ENCODE data around the gene BTK.

The BTK gene

DNA sequence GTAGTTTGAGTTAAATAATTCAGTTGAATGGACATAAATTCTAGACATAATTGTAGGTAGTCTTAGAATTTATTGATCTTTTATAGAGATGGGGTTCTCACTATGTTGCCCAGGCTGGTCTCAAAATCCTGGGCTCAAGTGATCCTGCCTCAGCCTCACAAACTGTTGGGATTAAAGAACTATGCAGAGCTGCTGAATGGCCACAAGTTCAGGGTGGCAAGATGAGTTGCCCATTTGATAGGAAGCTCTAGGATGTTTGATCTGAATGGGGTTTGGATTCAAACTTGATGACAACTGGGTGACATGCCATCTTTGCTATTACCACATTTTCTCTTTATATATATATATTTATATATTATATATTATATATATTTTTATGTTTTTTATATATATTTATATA is 8.4 kb upstream of the BTK start:
- no peak for DNase-seq (ENCODE audit: extremely low read depth in 1 of 2, low read depth in 1 of 2)

GRCh38 chrX:101393530-101394305 is 7.7 kb upstream of the BTK start:
- no peak for DNase-seq (ENCODE audit: extremely low read depth in 1 of 2, low read depth in 1 of 2)

DNA sequence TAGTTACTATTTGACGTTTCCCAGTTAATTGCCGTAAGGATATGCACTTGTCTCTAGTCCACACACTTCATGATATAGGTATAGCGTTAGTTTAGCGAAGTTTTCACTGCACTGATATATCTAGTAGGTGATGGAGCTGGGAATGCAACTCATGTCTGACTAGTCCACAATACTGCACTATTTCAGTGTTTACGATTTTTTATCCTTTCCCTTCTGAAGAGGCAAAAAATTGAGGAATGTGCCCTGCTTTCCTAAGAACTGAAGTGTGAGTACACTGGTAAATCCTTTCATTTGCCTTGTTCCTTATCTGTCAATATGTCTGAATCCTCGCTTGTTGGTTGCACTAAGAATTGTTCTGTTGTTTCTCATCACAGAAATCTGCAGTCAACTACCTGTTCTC is 5.8 kb upstream of the BTK start:
- DNase-seq (ENCODE audit: extremely low read depth in 1 of 2, low read depth in 1 of 2), result no peak

GRCh38 chrX:101390664-101391525 is 4.9 kb upstream of the BTK start, which contains the start of gene RPL36A:
Gene RPL36A, plus strand, starts transcription at chrX:101391011. Its CDS starts 33 bp downstream, at chrX:101391044.
- DNase-seq (ENCODE audit: extremely low read depth in 1 of 2, low read depth in 1 of 2), result peak; percentile 63 to 66

- DNase-seq (ENCODE audit: extremely low read depth in 1 of 2, low read depth in 1 of 2), result no peak
These were observed 2.6 kb upstream of the BTK start for GRCh38 chrX:101388604-101389003.

- DNase-seq (ENCODE audit: extremely low read depth in 1 of 2, low read depth in 1 of 2), result no peak
These were observed 523 bp upstream of the BTK start for GRCh38 chrX:101386542-101386885.

- DNase-seq (ENCODE audit: extremely low read depth in 1 of 2, low read depth in 1 of 2), result no peak
These were observed 836 bp downstream of the BTK start for GRCh38 chrX:101385026-101385684.

DNA sequence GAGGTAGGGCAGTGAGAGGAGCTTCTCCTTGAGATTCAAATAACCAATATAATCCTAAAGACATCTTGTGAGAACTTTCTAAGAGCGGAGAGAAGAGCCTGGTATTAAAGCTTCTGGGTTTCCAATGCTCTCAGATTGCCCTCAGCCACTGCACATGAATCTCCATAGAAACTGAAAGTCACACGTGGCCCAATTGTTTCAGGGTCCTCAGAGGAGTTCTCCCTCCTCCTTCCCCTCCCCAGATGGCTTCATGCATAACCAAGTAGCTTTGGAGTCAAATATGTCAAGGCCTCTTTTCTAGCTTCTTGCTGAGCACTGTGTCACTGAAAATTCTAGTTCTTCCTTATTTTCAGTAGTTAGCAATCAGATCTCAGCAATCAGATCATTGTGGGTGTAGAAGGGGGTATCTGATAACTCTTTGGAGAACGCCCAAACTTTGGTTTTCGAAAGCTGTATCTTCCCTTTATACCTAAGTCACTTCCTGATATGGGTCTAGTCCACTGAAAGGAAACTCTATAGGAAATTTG is 2.2 kb downstream of the BTK start:
- DNase-seq (ENCODE audit: extremely low read depth in 1 of 2, low read depth in 1 of 2), result no peak

GRCh38 chrX:101377547-101377946 is 8.4 kb downstream of the BTK start:
- DNase-seq (ENCODE audit: extremely low read depth in 1 of 2, low read depth in 1 of 2), result no peak

DNA sequence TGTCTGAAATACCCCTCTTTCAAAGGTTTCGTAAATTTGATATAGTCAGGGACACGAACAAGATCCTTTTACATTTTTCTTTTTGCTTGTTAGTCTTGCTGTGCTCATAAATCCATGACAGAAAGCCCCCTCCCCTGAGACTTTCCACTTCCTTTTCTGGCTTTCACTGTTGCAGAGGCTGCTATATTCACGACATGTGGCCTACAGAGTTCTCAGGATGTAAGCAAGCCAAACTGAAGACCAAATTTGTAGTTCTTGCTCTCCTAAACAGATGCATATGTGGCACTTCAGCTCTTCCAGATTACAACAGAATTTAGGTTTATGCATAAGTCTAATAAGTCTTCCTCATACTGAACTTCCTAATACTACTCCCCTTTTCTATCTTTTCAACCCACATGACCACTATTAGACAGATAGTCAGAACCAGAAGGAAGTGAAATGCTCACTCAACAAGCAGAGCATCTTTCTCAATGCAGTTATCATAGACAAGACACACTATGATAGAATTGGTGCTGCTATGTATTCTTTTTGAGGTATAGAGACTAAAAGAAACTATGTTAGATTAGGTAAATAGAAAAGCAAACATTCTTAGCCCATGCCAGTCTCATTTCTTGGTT is 15.0 kb downstream of the BTK start:
- no peak for DNase-seq (ENCODE audit: extremely low read depth in 1 of 2, low read depth in 1 of 2)

GRCh38 chrX:101369687-101370086 is 16.3 kb downstream of the BTK start:
- no peak for DNase-seq (ENCODE audit: extremely low read depth in 1 of 2, low read depth in 1 of 2)

- no peak for DNase-seq (ENCODE audit: extremely low read depth in 1 of 2, low read depth in 1 of 2)
These were observed 17.2 kb downstream of the BTK start for GRCh38 chrX:101368800-101369199.

DNA sequence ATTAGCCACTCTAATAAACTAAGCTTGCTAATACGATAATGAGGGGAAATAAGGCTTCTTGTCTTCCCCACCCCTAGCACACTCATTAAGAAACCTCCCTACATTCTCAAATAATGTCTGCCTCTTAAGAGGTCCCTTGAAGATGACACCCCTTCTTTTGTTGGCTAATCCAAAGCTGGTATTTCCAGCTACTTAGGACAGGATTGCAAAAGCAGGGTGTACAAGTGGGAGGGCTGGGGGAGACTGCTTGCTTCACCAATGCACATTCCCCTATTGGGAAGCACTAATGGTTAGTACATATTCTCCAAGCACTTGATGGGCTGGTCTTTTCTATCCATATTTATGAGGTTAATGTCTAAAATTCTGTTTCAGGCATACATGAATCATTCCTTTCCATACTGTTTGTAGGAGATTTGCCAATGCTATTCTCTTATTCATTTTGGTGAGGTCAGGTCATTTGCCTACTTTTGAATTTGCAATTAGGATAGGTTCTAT is 20.6 kb downstream of the BTK start:
- no peak for DNase-seq (ENCODE audit: extremely low read depth in 1 of 2, low read depth in 1 of 2)

DNA sequence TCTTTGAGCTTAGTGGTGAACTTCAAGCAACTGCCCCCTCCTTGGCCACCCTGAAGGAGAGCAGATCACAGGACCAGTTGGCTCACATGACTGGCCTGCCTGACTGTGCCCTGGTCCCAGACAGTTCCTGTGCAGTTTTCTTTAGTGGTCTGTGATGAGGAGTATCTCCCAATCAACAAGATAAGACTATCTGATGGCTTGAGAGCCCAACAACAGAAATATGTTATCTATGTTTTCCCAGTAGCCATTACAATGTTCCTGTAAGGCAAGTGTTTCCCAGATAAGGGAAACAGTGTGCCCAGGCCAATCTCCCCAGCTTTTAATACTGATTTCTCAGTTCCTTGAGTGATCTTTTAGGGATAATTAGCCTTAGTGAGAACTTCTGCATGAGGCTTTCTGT is 23.2 kb downstream of the BTK start:
- DNase-seq (ENCODE audit: extremely low read depth in 1 of 2, low read depth in 1 of 2), result no peak

DNA sequence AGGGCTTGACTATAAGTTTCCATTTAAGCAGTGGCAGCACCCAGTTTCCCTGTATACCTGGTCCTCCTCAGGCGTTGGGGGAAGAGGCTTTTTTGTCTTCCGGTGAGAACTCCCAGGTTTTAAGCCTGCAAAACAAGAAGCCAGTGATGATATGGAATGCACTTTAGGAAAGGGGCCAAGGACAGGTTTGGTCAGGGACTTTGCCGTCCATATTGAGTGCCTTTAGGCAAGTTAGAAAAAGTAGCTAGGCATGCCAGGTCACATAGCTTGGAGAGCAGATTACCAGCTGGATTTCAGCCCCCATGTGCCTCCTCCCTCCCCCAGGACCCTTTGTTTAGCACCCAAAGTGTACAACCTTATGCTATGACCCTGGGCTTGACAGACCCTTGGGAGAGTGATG is 23.9 kb downstream of the BTK start:
- DNase-seq (ENCODE audit: extremely low read depth in 1 of 2, low read depth in 1 of 2), result no peak

DNA sequence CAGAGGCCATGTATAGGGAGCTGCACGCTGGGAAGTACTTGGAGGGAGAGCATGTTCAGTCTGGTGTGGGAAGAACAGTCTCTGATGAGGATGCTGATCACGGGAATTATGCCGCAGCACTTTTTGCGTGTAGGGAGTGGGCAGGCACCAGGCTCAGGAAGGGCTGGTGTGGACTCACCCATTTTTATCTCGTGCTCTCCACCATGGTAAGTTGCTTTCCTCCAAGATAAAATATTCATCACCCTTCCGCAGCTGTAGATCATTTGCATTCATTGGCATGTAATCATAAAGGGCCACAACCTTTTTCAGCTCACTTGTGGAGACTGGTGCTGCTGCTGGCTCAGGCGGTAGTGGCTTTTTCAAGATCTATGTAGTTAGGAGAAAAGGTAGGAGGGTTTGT is 25.6 kb downstream of the BTK start:
- DNase-seq (ENCODE audit: extremely low read depth in 1 of 2, low read depth in 1 of 2), result no peak

GRCh38 chrX:101359966-101360365 is 26.0 kb downstream of the BTK start:
- DNase-seq (ENCODE audit: extremely low read depth in 1 of 2, low read depth in 1 of 2), result no peak

DNA sequence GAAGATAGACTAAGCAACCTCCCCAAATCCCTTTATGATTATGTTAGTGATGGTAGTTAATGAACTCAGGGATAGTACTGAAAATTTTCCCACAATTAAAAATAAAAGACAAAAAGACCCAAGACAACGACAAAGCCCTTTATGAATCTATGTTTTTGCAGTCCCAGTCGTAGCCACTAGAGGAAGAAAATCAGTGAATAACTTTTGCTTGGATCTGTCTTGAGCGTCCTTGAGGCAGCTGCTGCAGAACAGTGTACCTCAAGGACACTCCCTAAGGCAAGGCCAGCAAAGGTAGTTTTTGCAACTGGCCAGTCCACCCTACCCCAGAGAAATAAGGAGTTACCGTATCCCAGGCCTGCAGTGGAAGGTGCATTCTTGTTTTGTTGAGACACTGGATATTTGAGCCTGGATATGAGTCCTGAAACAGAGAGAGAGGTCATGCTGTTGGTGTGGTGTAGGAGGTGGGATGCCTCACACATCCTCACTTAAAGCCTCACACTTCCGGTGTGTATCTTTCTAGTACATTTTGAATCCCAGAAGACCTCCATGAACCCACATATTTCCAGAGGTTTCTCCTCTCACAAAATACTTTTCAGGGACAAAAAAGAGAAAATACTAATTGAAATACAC is 28.7 kb downstream of the BTK start:
- DNase-seq (ENCODE audit: extremely low read depth in 1 of 2, low read depth in 1 of 2), result no peak

GRCh38 chrX:101349193-101349562 is 36.8 kb downstream of the BTK start:
- DNase-seq (ENCODE audit: extremely low read depth in 1 of 2, low read depth in 1 of 2), result no peak

GRCh38 chrX:101348452-101349192 is 37.4 kb downstream of the BTK start, which contains the start of gene TIMM8A:
Gene TIMM8A, minus strand, starts transcription at chrX:101348742. Its CDS starts 78 bp downstream, at chrX:101348664.
- peak; percentile 29 to 62 for DNase-seq (ENCODE audit: extremely low read depth in 1 of 2, low read depth in 1 of 2)
